Frontal cortex (tissue), 4 donors: ENCODE data around the gene MC2R. TPM values are rescaled to one million over a fixed set of nuclear protein-coding genes. Genes with fewer than 3 reads are reported as not detected.

Experiments used
- DNase-seq, 2 donors: peaks; one replicate each; pipeline ENCODE4 v3.0.0; 2012; ENCODE audit warnings: low spot score in 2 of 2
- FAIRE-seq: peaks from 2 replicates; lab custom pipeline; 2012; peaks lifted over from hg19 to GRCh38; lab: Jason Lieb, UNC
- total RNA-seq: library from RNA; depleted of rRNA; stranded (reverse); fragments of >200 nt; gene quantifications from one replicate; pipeline ENCODE4 v1.2.3, GENCODE V29; 2014
- donor health status: control.
- donor health status: control.
- donor health status: control.

MC2R gene
- total RNA-seq, 1 donor from 2014 or later = under 0.01 TPM

- no peak for DNase-seq
- no peak for FAIRE-seq
These were observed 80.8 kb downstream of the MC2R start for GRCh38 chr18:13834496-13835015.

Other genes starting within 250 kb of the MC2R start
- 29.8 TPM for gene FAM210A, start 189.0 kb downstream of the MC2R start, total RNA-seq
- 41.2 TPM for gene RNMT, start 188.9 kb downstream of the MC2R start, total RNA-seq
- 2.9 TPM for gene MC5R, start 91.4 kb downstream of the MC2R start, total RNA-seq
- 46.1 TPM for gene ZNF519, start 216.9 kb upstream of the MC2R start, total RNA-seq